Liver (tissue), 3 donors: Measurements from ENCODE around the gene KCNK17.

ENCODE experiments used
- CTCF ChIP-seq: fragments of 150-350 bp; IDR thresholded peaks from 2 replicates; pipeline ENCODE4 v1.5.1; 2017; ENCODE audit warnings: improper control_type of control experiment, low read depth, low read length; ENCODE audit not compliant: missing input control
- EGR1 ChIP-seq, 2 donors: IDR thresholded peaks; 2 replicates each; pipeline ENCODE4 v1.6.1; 2016 to 2018; ENCODE audit warnings: antibody characterized with exemption in 2 of 2, low read depth in 2 of 2
- JUND ChIP-seq, 2 donors: IDR thresholded peaks; 2 replicates each; pipeline ENCODE4 v1.6.1; 2016; ENCODE audit warnings: antibody characterized with exemption in 2 of 2
- SP1 ChIP-seq: IDR thresholded peaks from 2 replicates; pipeline ENCODE4 v1.6.1; 2018; ENCODE audit warnings: antibody characterized with exemption, mild to moderate bottlenecking
- TAF1 ChIP-seq: conservative IDR thresholded peaks from 2 replicates; pipeline ENCODE4 v1.6.1; 2016; ENCODE audit warnings: antibody characterized with exemption, mild to moderate bottlenecking
- YY1 ChIP-seq: IDR thresholded peaks from 2 replicates; pipeline ENCODE4 v1.6.1; 2016; ENCODE audit warnings: antibody characterized with exemption, mild to moderate bottlenecking
- ZBTB33 ChIP-seq: IDR thresholded peaks from 2 replicates; pipeline ENCODE4 v1.6.1; 2016; ENCODE audit warnings: antibody characterized with exemption
- TF ChIP-seq, protein P1 (sequence below): IDR thresholded peaks from 2 replicates; pipeline ENCODE4 v1.6.1; 2016; ENCODE audit warnings: antibody characterized with exemption
- TF ChIP-seq, protein P2 (sequence below): IDR thresholded peaks from 2 replicates; pipeline ENCODE4 v1.6.1; 2016; ENCODE audit warnings: antibody characterized with exemption, mild to moderate bottlenecking
- donor health status: healthy.
- donor health status: healthy.

DNA sequence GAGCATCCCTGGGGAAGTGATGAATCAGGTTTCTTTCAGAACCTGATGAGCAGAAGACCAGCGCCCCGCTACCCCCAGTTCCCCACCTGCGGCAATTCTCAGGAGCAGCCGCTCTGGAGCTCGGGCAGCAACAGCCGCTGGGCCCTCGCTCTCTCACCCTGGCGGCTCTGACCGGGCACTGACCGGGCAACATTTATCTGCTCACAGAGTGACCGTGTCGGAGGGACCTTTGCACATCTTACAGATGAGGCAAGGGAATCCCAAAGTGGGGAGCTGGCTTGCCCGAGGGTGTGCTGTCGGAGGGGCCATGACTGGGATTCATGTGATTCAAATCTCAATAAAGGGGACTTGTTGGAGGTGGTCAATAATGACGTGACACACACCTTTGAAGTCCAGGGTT is 34.5 kb upstream of the KCNK17 start:
- TF ChIP-seq JUND (IDR thresholded peaks at IDR 0.05) (no peak), CTCF (no peak), YY1 (no peak), TAF1 (no peak), SP1 (no peak), ZBTB33 (no peak), EGR1 (IDR thresholded peaks at IDR 0.05; ENCODE audit: low read depth in 2 of 2) (no peak)
- TF ChIP-seq, protein P1, sequence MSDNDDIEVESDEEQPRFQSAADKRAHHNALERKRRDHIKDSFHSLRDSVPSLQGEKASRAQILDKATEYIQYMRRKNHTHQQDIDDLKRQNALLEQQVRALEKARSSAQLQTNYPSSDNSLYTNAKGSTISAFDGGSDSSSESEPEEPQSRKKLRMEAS, result no peak
- TF ChIP-seq, protein P2, sequence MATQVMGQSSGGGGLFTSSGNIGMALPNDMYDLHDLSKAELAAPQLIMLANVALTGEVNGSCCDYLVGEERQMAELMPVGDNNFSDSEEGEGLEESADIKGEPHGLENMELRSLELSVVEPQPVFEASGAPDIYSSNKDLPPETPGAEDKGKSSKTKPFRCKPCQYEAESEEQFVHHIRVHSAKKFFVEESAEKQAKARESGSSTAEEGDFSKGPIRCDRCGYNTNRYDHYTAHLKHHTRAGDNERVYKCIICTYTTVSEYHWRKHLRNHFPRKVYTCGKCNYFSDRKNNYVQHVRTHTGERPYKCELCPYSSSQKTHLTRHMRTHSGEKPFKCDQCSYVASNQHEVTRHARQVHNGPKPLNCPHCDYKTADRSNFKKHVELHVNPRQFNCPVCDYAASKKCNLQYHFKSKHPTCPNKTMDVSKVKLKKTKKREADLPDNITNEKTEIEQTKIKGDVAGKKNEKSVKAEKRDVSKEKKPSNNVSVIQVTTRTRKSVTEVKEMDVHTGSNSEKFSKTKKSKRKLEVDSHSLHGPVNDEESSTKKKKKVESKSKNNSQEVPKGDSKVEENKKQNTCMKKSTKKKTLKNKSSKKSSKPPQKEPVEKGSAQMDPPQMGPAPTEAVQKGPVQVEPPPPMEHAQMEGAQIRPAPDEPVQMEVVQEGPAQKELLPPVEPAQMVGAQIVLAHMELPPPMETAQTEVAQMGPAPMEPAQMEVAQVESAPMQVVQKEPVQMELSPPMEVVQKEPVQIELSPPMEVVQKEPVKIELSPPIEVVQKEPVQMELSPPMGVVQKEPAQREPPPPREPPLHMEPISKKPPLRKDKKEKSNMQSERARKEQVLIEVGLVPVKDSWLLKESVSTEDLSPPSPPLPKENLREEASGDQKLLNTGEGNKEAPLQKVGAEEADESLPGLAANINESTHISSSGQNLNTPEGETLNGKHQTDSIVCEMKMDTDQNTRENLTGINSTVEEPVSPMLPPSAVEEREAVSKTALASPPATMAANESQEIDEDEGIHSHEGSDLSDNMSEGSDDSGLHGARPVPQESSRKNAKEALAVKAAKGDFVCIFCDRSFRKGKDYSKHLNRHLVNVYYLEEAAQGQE, result no peak
